ENCODE results near the gene ACAP3.

- TF ChIP-seq POLR2A (IDR thresholded peaks at IDR 0.05; ENCODE audit: low read depth, low read length) (no peak), SPI1 (IDR thresholded peaks at IDR 0.05; ENCODE audit: low read depth, low read length) (no peak)
These were observed 34.6 kb downstream of the ACAP3 start for GRCh38 chr1:1273209-1273511.
